ENCODE results near the gene TCF12. TPM values are rescaled to one million over a fixed set of nuclear protein-coding genes. Genes with fewer than 3 reads are reported as not detected.

The TCF12 gene
- total and polyA plus RNA-seq, 2 of the 8 experiments (the other 6 are each of a cell fraction or from before 2014, with no cell fraction given) = 85.8 to 101 TPM

GRCh38 chr15:56964182-56964581 lies 45.7 kb downstream of the TCF12 start (continued):
- TF ChIP-seq CHD7 (IDR thresholded peaks at IDR 0.05; ENCODE audit: insufficient replicate concordance, low read length) = no peak
